Body of pancreas (tissue), 4 donors: ENCODE measurements around the gene SLX4IP. TPM values are rescaled to one million over a fixed set of nuclear protein-coding genes. Genes with fewer than 3 reads are reported as not detected.

Experiments used
- ATAC-seq: fragments of 150-250 bp; one replicate; pipeline ENCODE4 v1.9.1; 2016
- DNase-seq, 4 donors: peaks; one replicate each; pipeline ENCODE4 v3.0.0-alpha.2; 2019
- H3K27ac ChIP-seq, 4 donors: fragments of 200-600 bp; sonication (generic); 1 replicate in 3 of 4; 2 replicates in 1 of 4; pipeline versions ENCODE4 v1.5.1 to v1.6.1; 2016 to 2019; ENCODE audit warnings: mild to moderate bottlenecking in 1 of 4, mixed read lengths in 1 of 4, moderate library complexity in 1 of 4
- H3K27me3 ChIP-seq, 2 donors: fragments of 200-600 bp; sonication (generic); one replicate each; pipeline ENCODE4 v1.6.0; 2016; ENCODE audit warnings: mild to moderate bottlenecking in 1 of 2
- H3K36me3 ChIP-seq, 2 donors: fragments of 200-600 bp; sonication (generic); replicated peaks in 1 of 2; 2 replicates each; pipeline ENCODE4 v1.5.1; 2016; ENCODE audit warnings: low read depth in 2 of 2; ENCODE audit not compliant: insufficient read depth in 1 of 2
- H3K4me1 ChIP-seq: fragments of 200-600 bp; sonication (generic); one replicate; pipeline ENCODE4 v1.6.0; 2016
- H3K4me3 ChIP-seq, 2 donors: fragments of 200-600 bp; sonication (generic); 1 replicate in 1 of 2; 2 replicates in 1 of 2; pipeline ENCODE4 v1.5.1; 2016 to 2019
- H3K9me3 ChIP-seq, 3 donors: fragments of 200-600 bp; sonication (generic); 1 replicate in 2 of 3; 2 replicates in 1 of 3; pipeline ENCODE4 v1.5.1; 2016
- CTCF ChIP-seq, 7 experiments: fragments of 450-650 bp in 4 of 7; fragments of 200-600 bp in 3 of 7; sonication (generic) in 3 of 7; IDR thresholded peaks; one replicate each; pipeline ENCODE4 v1.5.1; 2016 to 2019; ENCODE audit warnings: antibody characterized with exemption in 7 of 7
- POLR2A ChIP-seq, 3 donors: fragments of 450-650 bp; IDR thresholded peaks; one replicate each; pipeline ENCODE4 v1.6.1; 2016; ENCODE audit warnings: antibody characterized with exemption in 3 of 3, mild to moderate bottlenecking in 2 of 3
- WGBS, 2 donors: methylation state at CpG; one replicate each; pipeline ENCODE4 v1.1.5; 2017; 5-methylcytosine and 5-hydroxymethylcytosine counted together
- intact Hi-C: fragments of 100-400 bp; cut with DNase I; formaldehyde crosslinking; loops from one replicate; pipeline ENCODE4 v1.15.1; 2023
- total RNA-seq, 2 donors: library from RNA; depleted of rRNA; stranded (reverse); fragments of >200 nt; gene quantifications; one replicate each; pipeline ENCODE4 v1.1.0, GENCODE V29; 2016

Gene SLX4IP
- total RNA-seq, 2 donors from 2014 or later: 4.3 to 4.7 TPM

- ATAC-seq: no peak
- H3K36me3 ChIP-seq: no peaks in the 10 kb centered on the region
These were observed 237.0 kb downstream of the SLX4IP start for GRCh38 chr20:10671919-10672623.

GRCh38 chr20:10672624-10673127 is 237.6 kb downstream of the SLX4IP start:
- DNase-seq (peak; percentile 66 to 73 (median 68)), ATAC-seq (no peak)
- H3K27ac ChIP-seq: peak overlapping the region; percentile 97 to 100 (median 98)
- TF ChIP-seq POLR2A (IDR thresholded peaks at IDR 0.05) (peak; percentile 17 to 70 (median 59)), CTCF (IDR thresholded peaks at IDR 0.05) (no peak)
- H3K4me1 ChIP-seq: peaks cover 48% of the 10 kb centered on the region
- H3K27me3 ChIP-seq: no peaks in the 10 kb centered on the region
- intact Hi-C loops: no loop called here
- no peaks in the 10 kb centered on the region for H3K9me3 ChIP-seq
- H3K36me3 ChIP-seq: no peaks in the 10 kb centered on the region
- 1% methylated on average over 20 to 47 of the region's 47 CpGs for WGBS, 2 donors
- peak overlapping the region; percentile 24 to 83 for H3K4me3 ChIP-seq

More at GRCh38 chr20:10671919-10672623, 237.0 kb downstream of the SLX4IP start:
- H3K27me3 ChIP-seq: no peaks in the 10 kb centered on the region
- no peaks in the 10 kb centered on the region for H3K9me3 ChIP-seq
- 0% methylated on average over 6 to 41 of the region's 42 CpGs for WGBS, 2 donors
- DNase-seq: peak; percentile 72 to 80 (median 74)
- H3K4me3 ChIP-seq: peak overlapping the region; percentile 24 to 83
- intact Hi-C loops: no loop called here
- peak overlapping the region; percentile 97 to 100 (median 98) for H3K27ac ChIP-seq
- TF ChIP-seq CTCF (IDR thresholded peaks at IDR 0.05) (no peak), POLR2A (IDR thresholded peaks at IDR 0.05) (no peak)
- H3K4me1 ChIP-seq: peaks cover 54% of the 10 kb centered on the region

- peak overlapping the region; percentile 24 to 83 for H3K4me3 ChIP-seq
- no peaks in the 10 kb centered on the region for H3K36me3 ChIP-seq
- intact Hi-C loops: no loop called here
- no peaks in the 10 kb centered on the region for H3K27me3 ChIP-seq
- DNase-seq (peak; percentile 40 to 50 (median 46)), ATAC-seq (peak; percentile 12)
- H3K4me1 ChIP-seq: peaks cover 41% of the 10 kb centered on the region
- no peaks in the 10 kb centered on the region for H3K9me3 ChIP-seq
- WGBS, 2 donors: 0 to 1% methylated on average over 32 to 73 of the region's 73 CpGs
- H3K27ac ChIP-seq: peak overlapping the region; percentile 97 to 100 (median 98)
- TF ChIP-seq CTCF (IDR thresholded peaks at IDR 0.05) (no peak), POLR2A (IDR thresholded peaks at IDR 0.05) (no peak)
These were observed 238.2 kb downstream of the SLX4IP start for GRCh38 chr20:10673176-10673841.

- DNase-seq (peak; percentile 97 to 99 (median 98)), ATAC-seq (peak; percentile 85)
- peaks cover 34% of the 10 kb centered on the region for H3K4me1 ChIP-seq
- WGBS, 2 donors: 0% methylated on average over 19 to 77 of the region's 84 CpGs
- H3K27ac ChIP-seq: peak within 1 kb of the TSS; percentile 97 to 100 (median 98)
- H3K27me3 ChIP-seq: no peaks in the 10 kb centered on the region
- no peaks in the 10 kb centered on the region for H3K36me3 ChIP-seq
- intact Hi-C loops: no loop called here
- TF ChIP-seq POLR2A (IDR thresholded peaks at IDR 0.05) (peak; percentile 85 to 95 (median 95)), CTCF (IDR thresholded peaks at IDR 0.05) (no peak)
- H3K9me3 ChIP-seq: no peaks in the 10 kb centered on the region
- H3K4me3 ChIP-seq: peak within 1 kb of the TSS; percentile 28 to 83
These were observed 239.0 kb downstream of the SLX4IP start, which contains the start of gene JAG1 for GRCh38 chr20:10673842-10674683. Gene JAG1, minus strand, starts transcription at chr20:10673999. Its CDS starts 469 bp downstream, at chr20:10673530.
